ENCODE data around the gene ELK4. TPM values are rescaled to one million over a fixed set of nuclear protein-coding genes. Genes with fewer than 3 reads are reported as not detected.

ELK4 gene
- total and polyA plus RNA-seq, 2 donors (not counting 3 experiments of a cell fraction or from before 2014, with no cell fraction given), result 8.7 to 107 TPM

GRCh38 chr1:205676597-205676996, 44.8 kb upstream of the ELK4 start:
- CTCF ChIA-PET, result interaction anchor here (0.6 to 7.3 kb wide), 5 partner anchors 15 to 152 kb away, joined by 3 to 90 read pairs (median 4); no protein-coding TSS in a partner anchor

More at GRCh38 chr1:205676597-205676996, 44.8 kb upstream of the ELK4 start:
- Histone ChIP-seq H3K9me1 (replicated peaks; ENCODE audit: control insufficient read depth, extremely low read depth, insufficient read depth, low read length) (no peaks in the 10 kb centered on the region), H4K20me1 (replicated peaks; ENCODE audit: control insufficient read depth, extremely low read depth, insufficient read depth, low read length) (no peaks in the 10 kb centered on the region), H3K36me3 (ENCODE audit: control insufficient read depth in 2 of 2, extremely low read depth in 1 of 2, insufficient read depth in 2 of 2, low read length in 2 of 2) (no peaks in the 10 kb centered on the region), H3K9ac (replicated peaks; ENCODE audit: extremely low read depth, insufficient read depth, low read length) (no peak overlapping the region), H3K79me2 (ENCODE audit: control insufficient read depth, insufficient read depth, low read length) (peaks cover 11% of the 10 kb centered on the region), H3K4me2 (ENCODE audit: insufficient read depth, low read length) (no peak overlapping the region), H3K27ac (ENCODE audit: insufficient read depth, low read depth, low read length) (no peak overlapping the region), H3K4me1 (ENCODE audit: control insufficient read depth, extremely low read depth, insufficient read depth, low read length) (peaks cover 19% of the 10 kb centered on the region), H3K9me3 (replicated peaks; ENCODE audit: control insufficient read depth, insufficient read depth, low read length) (no peaks in the 10 kb centered on the region), H2AFZ (ENCODE audit: low read depth, low read length) (no peak overlapping the region), H3K4me3 (replicated peaks in 1 of 3; ENCODE audit: insufficient read depth in 1 of 3, low read depth in 1 of 3, low read length in 3 of 3) (no peak overlapping the region), H3K27me3 (ENCODE audit: control insufficient read depth in 2 of 2, insufficient read depth in 2 of 2, low read length in 2 of 2) (no peaks in the 10 kb centered on the region)
- dilution Hi-C loops (cut with MboI; ENCODE audit: extremely low pct_ligation_motif_present, low sequenced_read_pairs) (no loop called here), intact Hi-C loops (cut with micrococcal nuclease) (no loop called here)
- FAIRE-seq (no peak), DNase-seq (ENCODE audit: low read depth, low spot score) (no peak)
- TF ChIP-seq CTCF (IDR thresholded peaks at IDR 0.05; ENCODE audit: extremely low read depth in 1 of 2, insufficient read depth in 1 of 2, low read depth in 1 of 2, low read length in 2 of 2) (no peak), EZH2 (IDR thresholded peaks at IDR 0.05; ENCODE audit: borderline replicate concordance, low read depth, low read length, severe bottlenecking) (no peak), POLR2A (IDR thresholded peaks at IDR 0.05; ENCODE audit: low read depth, low read length) (no peak), JUN (IDR thresholded peaks at IDR 0.05; ENCODE audit: borderline replicate concordance, insufficient read depth, insufficient read length, low read depth) (no peak), MAX (IDR thresholded peaks at IDR 0.05; ENCODE audit: insufficient read depth, insufficient read length) (no peak), POLR2AphosphoS5 (IDR thresholded peaks at IDR 0.05; ENCODE audit: insufficient read depth, low read depth, low read length) (no peak), GATA2 (IDR thresholded peaks at IDR 0.05; ENCODE audit: insufficient read depth, insufficient read length, low read depth, low read length) (no peak), FOS (IDR thresholded peaks at IDR 0.05; ENCODE audit: borderline replicate concordance, insufficient read depth, low read length) (no peak), MYC (IDR thresholded peaks at IDR 0.05; ENCODE audit: low read depth, low read length) (no peak)
- POLR2A ChIA-PET, result no interaction called here
- BruUV-seq (replicated peaks), result no TSS peak
